Measurements from ENCODE around the gene PRR14L.

PRR14L gene

GRCh38 chr22:31637891-31638618, 111.9 kb downstream of the PRR14L start:
- DNase-seq: no peak

GRCh38 chr22:31637447-31637890, 112.5 kb downstream of the PRR14L start:
- no peak for DNase-seq

- no peak for DNase-seq
Observed at GRCh38 chr22:31635638-31636306, 114.2 kb downstream of the PRR14L start.

GRCh38 chr22:31631436-31631835, 118.5 kb downstream of the PRR14L start:
- DNase-seq: no peak
